Neural cell (in vitro differentiated cells): Measurements from ENCODE around the gene WDFY3. TPM values are rescaled to one million over a fixed set of nuclear protein-coding genes. Genes with fewer than 3 reads are reported as not detected.

Experiments
- H2AFZ ChIP-seq: fragments of 200-600, 300-800 bp; sonication (generic), shearing (Covaris generic); 2 replicates; pipeline ENCODE4 v1.6.0; 2014; ENCODE audit warnings: low read depth, mild to moderate bottlenecking, antibody characterized with exemption, low read length, moderate library complexity
- H3F3A ChIP-seq: fragments of 200-600 bp; shearing (Covaris generic); 2 replicates; pipeline ENCODE4 v1.6.1; 2016; ENCODE audit warnings: mild to moderate bottlenecking, moderate library complexity, mixed read lengths, antibody characterized with exemption, low read length; ENCODE audit not compliant: insufficient read depth, poor library complexity, severe bottlenecking
- H3K27ac ChIP-seq: fragments of 200-600, 300-800 bp; sonication (generic), shearing (Covaris generic); 2 replicates; pipeline ENCODE4 v1.5.1; 2014; ENCODE audit warnings: mild to moderate bottlenecking, low read length, moderate library complexity
- H3K27me3 ChIP-seq: fragments of 300-800, 200-600 bp; sonication (generic), shearing (Covaris generic); 2 replicates; pipeline ENCODE4 v1.6.0; 2014; ENCODE audit warnings: mild to moderate bottlenecking, low read depth, low read length, moderate library complexity; ENCODE audit not compliant: insufficient read depth
- H3K36me3 ChIP-seq: fragments of 300-800, 200-600 bp; sonication (generic), shearing (Covaris generic); 2 replicates; pipeline ENCODE4 v1.5.1; 2014; ENCODE audit warnings: mild to moderate bottlenecking, antibody characterized with exemption, low read length, moderate library complexity; ENCODE audit not compliant: insufficient read depth
- H3K4me2 ChIP-seq: fragments of 300-800, 200-600 bp; sonication (generic), shearing (Covaris generic); 2 replicates; pipeline ENCODE4 v1.6.0; 2014; ENCODE audit warnings: mild to moderate bottlenecking, low read length
- H3K4me3 ChIP-seq: fragments of 300-800, 200-600 bp; sonication (generic), shearing (Covaris generic); 2 replicates; pipeline ENCODE4 v1.5.1; 2014; ENCODE audit warnings: mild to moderate bottlenecking, low read length, moderate library complexity
- H3K79me2 ChIP-seq: fragments of 200-600 bp; shearing (Covaris generic); replicated peaks from 2 replicates; pipeline ENCODE4 v1.6.0; 2014; ENCODE audit warnings: mild to moderate bottlenecking, low read length, moderate library complexity; ENCODE audit not compliant: insufficient read depth
- H3K9ac ChIP-seq: fragments of 300-800, 200-600 bp; sonication (generic), shearing (Covaris generic); 2 replicates; pipeline ENCODE4 v1.6.1; 2016; ENCODE audit warnings: mild to moderate bottlenecking, low read length, mixed read lengths
- H3K9me2 ChIP-seq: fragments of 200-600 bp; shearing (Covaris generic); 2 replicates; pipeline ENCODE4 v1.6.1; 2016; ENCODE audit warnings: mild to moderate bottlenecking, low read length, mixed read lengths; ENCODE audit not compliant: insufficient read depth
- H3K9me3 ChIP-seq: fragments of 200-600, 300-800 bp; sonication (generic), shearing (Covaris generic); 2 replicates; pipeline ENCODE4 v1.6.1; 2016; ENCODE audit warnings: mild to moderate bottlenecking, mixed run types, low read length, moderate library complexity, mixed read lengths
- H4K20me1 ChIP-seq: fragments of 200-600 bp; shearing (Covaris generic); 2 replicates; pipeline ENCODE4 v1.6.1; 2016; ENCODE audit warnings: mild to moderate bottlenecking, mixed run types; ENCODE audit not compliant: insufficient read depth
- EP300 ChIP-seq: fragments of 450-650 bp; conservative IDR thresholded peaks from 2 replicates; pipeline ENCODE4 v1.6.1; 2014; ENCODE audit warnings: antibody characterized with exemption, mild to moderate bottlenecking, moderate library complexity; ENCODE audit not compliant: poor library complexity, severe bottlenecking
- EZH2 ChIP-seq: fragments of 200-600, 300-800 bp; shearing (Covaris generic), sonication (generic); IDR thresholded peaks from 2 replicates; pipeline ENCODE4 v1.6.1; 2014; ENCODE audit warnings: antibody characterized with exemption, low read length, borderline replicate concordance, mild to moderate bottlenecking; ENCODE audit not compliant: insufficient read depth, poor library complexity, severe bottlenecking
- MXI1 ChIP-seq: fragments of 450-650 bp; conservative IDR thresholded peaks from 2 replicates; pipeline ENCODE4 v1.6.1; 2014; ENCODE audit warnings: antibody characterized with exemption, mild to moderate bottlenecking; ENCODE audit not compliant: poor library complexity, severe bottlenecking
- POLR2AphosphoS5 ChIP-seq: IDR thresholded peaks from 2 replicates; pipeline ENCODE4 v1.6.1; 2012
- RAD21 ChIP-seq: fragments of 450-650 bp; conservative IDR thresholded peaks from 2 replicates; pipeline ENCODE4 v1.6.1; 2014; ENCODE audit warnings: antibody characterized with exemption, mild to moderate bottlenecking, moderate library complexity
- SMC3 ChIP-seq: fragments of 450-650 bp; conservative IDR thresholded peaks from 2 replicates; pipeline ENCODE4 v1.6.1; 2014; ENCODE audit warnings: antibody characterized with exemption, mild to moderate bottlenecking, moderate library complexity; ENCODE audit not compliant: poor library complexity
- TAF1 ChIP-seq: IDR thresholded peaks from 2 replicates; pipeline ENCODE4 v1.6.1; 2012; ENCODE audit warnings: low read depth
- polyA plus RNA-seq: library from polyadenylated mRNA; depleted of rRNA; stranded (reverse); fragments of >200 nt; gene quantifications from 2 replicates; pipeline ENCODE4 v1.2.3, GENCODE V29; 2014
- TF ChIP-seq, protein P1 (sequence below): fragments of 450-650 bp; IDR thresholded peaks from 2 replicates; pipeline ENCODE4 v1.5.1; 2014; ENCODE audit warnings: antibody characterized with exemption, mild to moderate bottlenecking, moderate library complexity; ENCODE audit not compliant: poor library complexity, severe bottlenecking
- TF ChIP-seq, protein P2 (sequence below): IDR thresholded peaks from 2 replicates; pipeline ENCODE4 v1.6.1; 2012; ENCODE audit warnings: borderline replicate concordance

WDFY3 gene
- polyA plus RNA-seq, 1 donor from 2014 or later = 39.8 TPM

- H3K9ac ChIP-seq = no peak overlapping the region
- no peaks in the 10 kb centered on the region for H4K20me1 ChIP-seq
- H3K4me3 ChIP-seq = no peak overlapping the region
- H3K27me3 ChIP-seq = no peaks in the 10 kb centered on the region
- H3K27ac ChIP-seq = no peak overlapping the region
- H3K9me2 ChIP-seq = no peaks in the 10 kb centered on the region
- no peaks in the 10 kb centered on the region for H3F3A ChIP-seq
- no peak overlapping the region for H3K4me2 ChIP-seq
- H2AFZ ChIP-seq = no peak overlapping the region
- H3K9me3 ChIP-seq = no peaks in the 10 kb centered on the region
- TF ChIP-seq, protein P1, sequence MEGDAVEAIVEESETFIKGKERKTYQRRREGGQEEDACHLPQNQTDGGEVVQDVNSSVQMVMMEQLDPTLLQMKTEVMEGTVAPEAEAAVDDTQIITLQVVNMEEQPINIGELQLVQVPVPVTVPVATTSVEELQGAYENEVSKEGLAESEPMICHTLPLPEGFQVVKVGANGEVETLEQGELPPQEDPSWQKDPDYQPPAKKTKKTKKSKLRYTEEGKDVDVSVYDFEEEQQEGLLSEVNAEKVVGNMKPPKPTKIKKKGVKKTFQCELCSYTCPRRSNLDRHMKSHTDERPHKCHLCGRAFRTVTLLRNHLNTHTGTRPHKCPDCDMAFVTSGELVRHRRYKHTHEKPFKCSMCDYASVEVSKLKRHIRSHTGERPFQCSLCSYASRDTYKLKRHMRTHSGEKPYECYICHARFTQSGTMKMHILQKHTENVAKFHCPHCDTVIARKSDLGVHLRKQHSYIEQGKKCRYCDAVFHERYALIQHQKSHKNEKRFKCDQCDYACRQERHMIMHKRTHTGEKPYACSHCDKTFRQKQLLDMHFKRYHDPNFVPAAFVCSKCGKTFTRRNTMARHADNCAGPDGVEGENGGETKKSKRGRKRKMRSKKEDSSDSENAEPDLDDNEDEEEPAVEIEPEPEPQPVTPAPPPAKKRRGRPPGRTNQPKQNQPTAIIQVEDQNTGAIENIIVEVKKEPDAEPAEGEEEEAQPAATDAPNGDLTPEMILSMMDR = no peak
- no peak for TF ChIP-seq EP300
- no peak for TF ChIP-seq MXI1
- TF ChIP-seq SMC3 = no peak
- TF ChIP-seq POLR2AphosphoS5 = no peak
- TF ChIP-seq RAD21 = no peak
- no peak for TF ChIP-seq TAF1
- TF ChIP-seq, protein P2, sequence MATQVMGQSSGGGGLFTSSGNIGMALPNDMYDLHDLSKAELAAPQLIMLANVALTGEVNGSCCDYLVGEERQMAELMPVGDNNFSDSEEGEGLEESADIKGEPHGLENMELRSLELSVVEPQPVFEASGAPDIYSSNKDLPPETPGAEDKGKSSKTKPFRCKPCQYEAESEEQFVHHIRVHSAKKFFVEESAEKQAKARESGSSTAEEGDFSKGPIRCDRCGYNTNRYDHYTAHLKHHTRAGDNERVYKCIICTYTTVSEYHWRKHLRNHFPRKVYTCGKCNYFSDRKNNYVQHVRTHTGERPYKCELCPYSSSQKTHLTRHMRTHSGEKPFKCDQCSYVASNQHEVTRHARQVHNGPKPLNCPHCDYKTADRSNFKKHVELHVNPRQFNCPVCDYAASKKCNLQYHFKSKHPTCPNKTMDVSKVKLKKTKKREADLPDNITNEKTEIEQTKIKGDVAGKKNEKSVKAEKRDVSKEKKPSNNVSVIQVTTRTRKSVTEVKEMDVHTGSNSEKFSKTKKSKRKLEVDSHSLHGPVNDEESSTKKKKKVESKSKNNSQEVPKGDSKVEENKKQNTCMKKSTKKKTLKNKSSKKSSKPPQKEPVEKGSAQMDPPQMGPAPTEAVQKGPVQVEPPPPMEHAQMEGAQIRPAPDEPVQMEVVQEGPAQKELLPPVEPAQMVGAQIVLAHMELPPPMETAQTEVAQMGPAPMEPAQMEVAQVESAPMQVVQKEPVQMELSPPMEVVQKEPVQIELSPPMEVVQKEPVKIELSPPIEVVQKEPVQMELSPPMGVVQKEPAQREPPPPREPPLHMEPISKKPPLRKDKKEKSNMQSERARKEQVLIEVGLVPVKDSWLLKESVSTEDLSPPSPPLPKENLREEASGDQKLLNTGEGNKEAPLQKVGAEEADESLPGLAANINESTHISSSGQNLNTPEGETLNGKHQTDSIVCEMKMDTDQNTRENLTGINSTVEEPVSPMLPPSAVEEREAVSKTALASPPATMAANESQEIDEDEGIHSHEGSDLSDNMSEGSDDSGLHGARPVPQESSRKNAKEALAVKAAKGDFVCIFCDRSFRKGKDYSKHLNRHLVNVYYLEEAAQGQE = no peak
- no peak for TF ChIP-seq EZH2
- H3K36me3 ChIP-seq = no peaks in the 10 kb centered on the region
- H3K79me2 ChIP-seq = no peaks in the 10 kb centered on the region
Observed at GRCh38 chr4:84652478-84652877, 314.0 kb downstream of the WDFY3 start.

DNA sequence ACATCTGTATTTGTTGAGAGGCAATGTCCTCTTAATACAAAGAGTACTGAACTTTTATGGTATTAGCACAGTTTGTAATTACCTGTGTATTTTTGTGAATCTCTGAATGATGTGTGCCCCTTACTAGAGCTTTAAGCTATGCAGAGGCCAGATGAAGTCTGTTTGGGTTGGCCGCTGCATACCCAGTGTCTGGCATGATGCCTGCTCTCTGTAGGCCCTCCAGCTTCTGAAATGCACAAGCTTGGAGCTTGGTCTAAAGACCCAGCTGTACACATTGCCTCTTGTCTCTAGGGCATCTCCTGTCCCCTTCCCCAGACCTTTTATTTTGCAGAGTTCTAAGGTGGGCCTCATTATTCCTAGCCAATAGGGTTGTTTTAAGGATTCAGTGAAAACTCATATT is 315.0 kb downstream of the WDFY3 start:
- Histone ChIP-seq H3K36me3 (no peaks in the 10 kb centered on the region), H3K9ac (no peak overlapping the region), H3K27me3 (no peaks in the 10 kb centered on the region), H3K79me2 (no peaks in the 10 kb centered on the region), H4K20me1 (no peaks in the 10 kb centered on the region), H2AFZ (no peak overlapping the region), H3K27ac (no peak overlapping the region), H3K4me3 (no peak overlapping the region), H3K4me2 (no peak overlapping the region), H3K9me3 (no peaks in the 10 kb centered on the region), H3F3A (no peaks in the 10 kb centered on the region), H3K9me2 (no peaks in the 10 kb centered on the region)
- TF ChIP-seq, protein P1 = no peak
- TF ChIP-seq EZH2 (no peak), POLR2AphosphoS5 (no peak), RAD21 (no peak), MXI1 (no peak), TAF1 (no peak), EP300 (no peak), SMC3 (no peak)
- TF ChIP-seq, protein P2 = no peak
